ENCODE data around the gene GRM7. TPM values are rescaled to one million over a fixed set of nuclear protein-coding genes. Genes with fewer than 3 reads are reported as not detected.

The GRM7 gene
- polyA plus RNA-seq, 1 experiment: not detected

DNA sequence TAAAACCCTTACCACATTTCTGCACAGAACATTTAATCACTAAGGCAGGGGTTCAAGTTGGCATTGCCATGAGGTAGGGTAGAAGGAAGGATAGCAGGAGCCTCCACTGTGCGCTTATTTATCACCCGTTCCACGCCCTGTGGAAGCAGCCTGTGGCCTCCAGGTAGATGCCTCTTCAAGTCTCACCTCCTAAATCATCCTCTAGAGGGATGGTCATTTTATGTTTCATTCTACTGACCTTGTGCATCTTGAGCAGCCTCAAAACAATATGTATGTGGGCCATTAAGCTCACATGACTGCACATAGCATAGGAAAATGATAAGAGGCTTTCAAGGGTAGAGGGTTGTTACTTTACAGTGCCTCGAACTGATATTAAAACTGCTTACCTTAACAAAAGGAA is 546.2 kb downstream of the GRM7 start:
- no peaks in the 10 kb centered on the region for H3K27me3 ChIP-seq (ENCODE audit: control insufficient read depth, insufficient read depth, low read length)
- peaks cover 6% of the 10 kb centered on the region for H3K9me3 ChIP-seq (ENCODE audit: control insufficient read depth, insufficient read depth, low read length)
- POLR2A ChIA-PET: no interaction called here
- CTCF ChIA-PET: no interaction called here
- TF ChIP-seq, protein P1, sequence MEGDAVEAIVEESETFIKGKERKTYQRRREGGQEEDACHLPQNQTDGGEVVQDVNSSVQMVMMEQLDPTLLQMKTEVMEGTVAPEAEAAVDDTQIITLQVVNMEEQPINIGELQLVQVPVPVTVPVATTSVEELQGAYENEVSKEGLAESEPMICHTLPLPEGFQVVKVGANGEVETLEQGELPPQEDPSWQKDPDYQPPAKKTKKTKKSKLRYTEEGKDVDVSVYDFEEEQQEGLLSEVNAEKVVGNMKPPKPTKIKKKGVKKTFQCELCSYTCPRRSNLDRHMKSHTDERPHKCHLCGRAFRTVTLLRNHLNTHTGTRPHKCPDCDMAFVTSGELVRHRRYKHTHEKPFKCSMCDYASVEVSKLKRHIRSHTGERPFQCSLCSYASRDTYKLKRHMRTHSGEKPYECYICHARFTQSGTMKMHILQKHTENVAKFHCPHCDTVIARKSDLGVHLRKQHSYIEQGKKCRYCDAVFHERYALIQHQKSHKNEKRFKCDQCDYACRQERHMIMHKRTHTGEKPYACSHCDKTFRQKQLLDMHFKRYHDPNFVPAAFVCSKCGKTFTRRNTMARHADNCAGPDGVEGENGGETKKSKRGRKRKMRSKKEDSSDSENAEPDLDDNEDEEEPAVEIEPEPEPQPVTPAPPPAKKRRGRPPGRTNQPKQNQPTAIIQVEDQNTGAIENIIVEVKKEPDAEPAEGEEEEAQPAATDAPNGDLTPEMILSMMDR (IDR thresholded peaks at IDR 0.05; ENCODE audit: low read depth, low read length): no peak
- H3K27ac ChIP-seq (ENCODE audit: low read depth, low read length): no peak overlapping the region
- no peak overlapping the region for H3K4me3 ChIP-seq (ENCODE audit: low read depth, low read length)
- DNase-seq (ENCODE audit: low read depth, low spot score): no peak

DNA sequence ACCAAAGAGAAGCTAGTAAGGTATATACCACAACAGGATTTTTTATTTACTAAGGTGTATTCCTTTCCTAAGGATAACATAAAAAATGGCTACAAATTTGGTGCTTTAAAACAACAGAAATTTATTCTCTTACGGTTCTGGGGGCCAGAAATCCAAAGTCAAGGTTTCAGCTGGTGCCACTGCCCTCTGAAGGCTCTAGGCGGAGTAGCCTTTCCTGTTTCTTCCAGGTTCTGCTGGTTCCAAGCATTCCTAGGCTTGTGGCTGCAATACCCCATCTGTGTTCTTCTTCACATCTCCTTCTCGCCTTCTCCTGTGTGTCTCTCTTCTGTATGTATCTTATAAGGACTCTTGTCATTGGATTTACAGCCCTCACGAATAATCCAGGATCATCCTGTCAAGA is 549.9 kb downstream of the GRM7 start:
- ChIA-PET CTCF (no interaction called here), POLR2A (no interaction called here)
- TF ChIP-seq, protein P1 (IDR thresholded peaks at IDR 0.05; ENCODE audit: low read depth, low read length): no peak
- Histone ChIP-seq H3K9me3 (ENCODE audit: control insufficient read depth, insufficient read depth, low read length) (peaks cover 9% of the 10 kb centered on the region), H3K4me3 (ENCODE audit: low read depth, low read length) (no peak overlapping the region), H3K27me3 (ENCODE audit: control insufficient read depth, insufficient read depth, low read length) (no peaks in the 10 kb centered on the region), H3K27ac (ENCODE audit: low read depth, low read length) (no peak overlapping the region)
- no peak for DNase-seq (ENCODE audit: low read depth, low spot score)

DNA sequence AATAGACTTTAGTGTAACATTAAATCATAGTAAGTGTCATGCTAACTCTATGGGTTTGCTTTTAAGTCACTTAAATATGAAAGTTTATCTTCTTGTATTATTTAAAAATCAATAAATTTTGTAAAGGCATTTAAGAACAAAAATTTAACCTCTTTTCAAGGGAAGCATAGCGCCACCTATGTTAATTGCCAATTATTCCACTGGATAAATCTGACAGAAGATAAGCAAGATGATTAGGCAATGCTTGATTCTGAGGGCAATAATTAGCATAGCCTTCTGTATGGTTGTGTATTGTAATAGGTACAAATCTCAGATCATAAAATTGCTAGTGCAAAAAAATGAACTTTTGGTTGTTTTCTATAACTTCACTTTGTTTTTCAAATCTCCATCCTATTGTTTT is 560.1 kb downstream of the GRM7 start:
- no peak overlapping the region for H3K27ac ChIP-seq (ENCODE audit: low read depth, low read length)
- ChIA-PET CTCF (no interaction called here), POLR2A (no interaction called here)
- H3K27me3 ChIP-seq (ENCODE audit: control insufficient read depth, insufficient read depth, low read length): no peaks in the 10 kb centered on the region
- DNase-seq (ENCODE audit: low read depth, low spot score): no peak
- no peak overlapping the region for H3K4me3 ChIP-seq (ENCODE audit: low read depth, low read length)
- TF ChIP-seq, protein P1 (IDR thresholded peaks at IDR 0.05; ENCODE audit: low read depth, low read length): no peak
- peaks cover 7% of the 10 kb centered on the region; the same call in 1 of the 2 replicates for H3K9me3 ChIP-seq (ENCODE audit: control insufficient read depth, insufficient read depth, low read length)

DNA sequence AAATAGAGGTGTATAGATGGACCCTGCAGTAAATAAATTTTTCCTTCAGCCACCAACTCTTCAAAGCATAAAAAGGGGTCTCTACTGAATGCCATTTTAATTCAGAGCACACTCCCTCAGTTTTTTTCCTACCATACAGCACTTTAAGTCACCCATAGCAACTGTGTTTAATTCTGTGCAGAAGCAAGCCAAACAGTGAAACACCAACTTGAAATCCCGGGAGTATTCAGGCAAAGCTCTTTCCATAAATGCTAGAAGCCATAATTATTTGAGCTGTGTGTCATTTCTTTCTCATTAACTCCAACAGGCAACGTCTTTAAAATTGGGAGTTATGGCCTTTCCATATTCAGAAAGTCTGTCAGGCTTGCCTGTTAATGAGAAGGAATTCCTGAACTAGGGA is 562.1 kb downstream of the GRM7 start:
- Histone ChIP-seq H3K9me3 (ENCODE audit: control insufficient read depth, insufficient read depth, low read length) (peaks cover 7% of the 10 kb centered on the region; the same call in 1 of the 2 replicates), H3K4me3 (ENCODE audit: low read depth, low read length) (no peak overlapping the region), H3K27me3 (ENCODE audit: control insufficient read depth, insufficient read depth, low read length) (no peaks in the 10 kb centered on the region), H3K27ac (ENCODE audit: low read depth, low read length) (no peak overlapping the region)
- ChIA-PET POLR2A (no interaction called here), CTCF (no interaction called here)
- TF ChIP-seq, protein P1 (IDR thresholded peaks at IDR 0.05; ENCODE audit: low read depth, low read length): no peak
- DNase-seq (ENCODE audit: low read depth, low spot score): no peak

DNA sequence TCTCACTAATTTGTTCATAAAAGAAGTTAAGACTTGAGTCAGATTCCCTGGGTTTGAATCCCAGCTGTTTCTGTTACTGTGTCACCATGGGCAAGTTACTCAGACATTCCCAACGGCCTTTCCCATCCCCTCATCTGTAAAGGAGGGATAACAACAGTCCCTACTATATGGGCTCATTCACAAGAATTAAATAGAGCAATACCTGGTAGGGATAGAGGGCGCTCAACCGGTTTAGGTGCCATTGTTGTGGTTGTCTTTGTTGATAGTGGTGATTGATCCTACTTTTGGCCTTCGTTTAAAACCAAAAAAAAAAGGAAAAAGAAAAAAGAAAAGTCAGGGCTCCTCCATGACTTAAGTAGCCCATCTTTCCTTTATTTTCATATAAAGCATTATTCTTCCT is 563.1 kb downstream of the GRM7 start:
- Histone ChIP-seq H3K27me3 (ENCODE audit: control insufficient read depth, insufficient read depth, low read length) (no peaks in the 10 kb centered on the region), H3K4me3 (ENCODE audit: low read depth, low read length) (no peak overlapping the region), H3K9me3 (ENCODE audit: control insufficient read depth, insufficient read depth, low read length) (peaks cover 7% of the 10 kb centered on the region; the same call in 1 of the 2 replicates), H3K27ac (ENCODE audit: low read depth, low read length) (no peak overlapping the region)
- no peak for DNase-seq (ENCODE audit: low read depth, low spot score)
- CTCF ChIA-PET: no interaction called here
- POLR2A ChIA-PET: no interaction called here
- TF ChIP-seq, protein P1 (IDR thresholded peaks at IDR 0.05; ENCODE audit: low read depth, low read length): no peak

All from AG04450 (cell line).